ENCODE data around the gene MCC. TPM values are rescaled to one million over a fixed set of nuclear protein-coding genes. Genes with fewer than 3 reads are reported as not detected.
"Not testable (repeated sequence)": the region's sequence is repeated elsewhere in the genome, so short reads cannot be mapped to it uniquely, and the experiment has no call there.

Gene MCC
- total RNA-seq, 1 donor, result under 0.01 TPM

DNA sequence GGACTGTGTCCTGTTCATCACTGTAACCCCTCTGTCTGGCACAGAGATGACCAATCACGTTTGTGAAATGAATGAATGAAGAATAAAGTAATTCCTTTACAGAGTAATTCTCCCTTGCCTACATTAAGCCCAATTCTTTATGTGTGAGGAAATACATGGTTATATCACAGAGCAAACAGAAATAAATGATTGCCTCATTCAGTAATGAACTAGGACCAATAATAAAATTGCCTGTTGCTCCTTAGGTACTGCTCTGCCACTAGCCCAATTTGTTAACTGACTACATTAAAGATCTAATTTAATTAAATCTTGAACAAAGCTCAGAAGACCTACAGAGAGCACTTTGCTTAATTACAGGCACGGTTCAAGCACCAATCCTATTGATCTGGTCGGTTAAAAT, 389.9 kb downstream of the MCC start:
- no peak for DNase-seq (ENCODE audit: low read depth in 2 of 3, low spot score in 2 of 3)

DNA sequence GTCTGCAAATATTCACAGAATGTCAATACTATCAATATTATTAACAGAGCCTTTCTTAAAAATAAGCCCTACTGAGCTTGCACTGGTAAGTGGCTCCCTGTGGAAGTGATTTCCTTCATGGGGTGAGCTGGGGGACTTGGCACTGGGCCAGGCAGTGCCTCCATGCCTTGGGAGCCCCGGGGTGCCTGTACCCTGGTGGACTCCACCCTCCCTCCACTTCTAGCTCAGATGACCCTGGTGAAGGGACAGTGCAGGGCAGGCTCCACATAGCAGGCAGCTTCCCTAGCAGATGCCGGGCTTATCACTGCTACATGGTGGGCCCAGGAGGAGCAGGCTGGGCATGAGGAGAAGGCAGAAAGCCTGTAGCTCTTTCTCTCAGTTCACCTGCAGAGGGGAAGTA, 392.4 kb downstream of the MCC start:
- DNase-seq (ENCODE audit: low read depth in 2 of 3, low spot score in 2 of 3), result no peak

DNA sequence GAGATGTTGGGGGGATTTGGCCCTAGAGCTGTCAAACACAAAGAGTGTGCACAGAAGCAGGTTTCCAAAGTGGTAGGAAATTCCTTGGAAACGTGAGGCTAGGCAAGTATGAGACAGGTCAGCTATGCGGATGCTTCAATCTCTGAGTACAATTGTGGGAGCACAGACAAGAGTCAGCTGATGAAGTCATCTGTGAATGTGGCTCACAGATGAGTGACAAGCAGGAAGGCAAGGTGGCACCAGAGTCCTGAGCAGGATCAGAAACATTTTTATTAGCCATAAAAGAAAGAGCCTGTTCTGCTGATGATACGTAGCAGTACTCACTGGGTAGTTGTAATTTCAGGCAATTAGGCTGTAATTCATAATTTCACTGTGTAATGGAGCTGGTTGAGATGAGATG, 394.7 kb downstream of the MCC start:
- no peak for DNase-seq (ENCODE audit: low read depth in 2 of 3, low spot score in 2 of 3)

DNA sequence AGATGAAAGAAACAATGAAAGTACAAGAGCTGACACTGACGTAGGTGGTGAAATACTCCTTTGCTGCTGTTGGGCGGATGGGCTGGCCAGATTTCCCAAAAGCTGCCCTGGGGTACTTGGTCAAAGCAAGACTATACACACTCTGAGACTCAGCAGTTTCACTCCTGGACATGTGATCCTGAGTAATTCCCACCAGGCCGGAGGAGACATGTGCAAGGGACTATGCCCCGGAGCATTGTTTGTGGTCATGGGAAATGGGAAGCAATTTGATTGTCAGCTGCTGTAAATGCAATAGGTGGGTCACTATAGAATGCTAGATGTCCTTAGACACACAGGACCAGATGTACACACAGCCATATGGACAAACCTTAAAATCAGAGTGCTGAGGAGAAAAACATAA, 395.6 kb downstream of the MCC start:
- no peak for DNase-seq (ENCODE audit: low read depth in 2 of 3, low spot score in 2 of 3)

DNA sequence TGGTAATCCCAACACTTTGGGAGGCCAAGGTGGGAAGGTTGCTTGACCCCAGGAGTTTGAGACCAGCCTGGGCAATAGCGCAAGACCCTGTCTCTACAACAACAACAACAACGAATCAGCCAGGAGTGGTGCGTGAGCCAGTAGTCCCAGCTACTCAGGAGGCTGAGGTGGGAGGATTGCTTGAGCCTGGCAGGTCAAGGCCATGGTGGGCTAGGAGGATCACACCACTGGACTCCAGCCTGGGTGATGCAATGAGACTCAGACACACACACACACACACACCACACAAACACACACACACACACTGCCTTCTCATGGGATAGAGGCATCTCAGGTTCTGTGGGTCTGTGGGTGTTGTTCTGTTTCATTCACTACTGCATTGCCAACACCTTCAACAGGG, 396.6 kb downstream of the MCC start:
- DNase-seq (ENCODE audit: low read depth in 2 of 3, low spot score in 2 of 3), result no peak

DNA sequence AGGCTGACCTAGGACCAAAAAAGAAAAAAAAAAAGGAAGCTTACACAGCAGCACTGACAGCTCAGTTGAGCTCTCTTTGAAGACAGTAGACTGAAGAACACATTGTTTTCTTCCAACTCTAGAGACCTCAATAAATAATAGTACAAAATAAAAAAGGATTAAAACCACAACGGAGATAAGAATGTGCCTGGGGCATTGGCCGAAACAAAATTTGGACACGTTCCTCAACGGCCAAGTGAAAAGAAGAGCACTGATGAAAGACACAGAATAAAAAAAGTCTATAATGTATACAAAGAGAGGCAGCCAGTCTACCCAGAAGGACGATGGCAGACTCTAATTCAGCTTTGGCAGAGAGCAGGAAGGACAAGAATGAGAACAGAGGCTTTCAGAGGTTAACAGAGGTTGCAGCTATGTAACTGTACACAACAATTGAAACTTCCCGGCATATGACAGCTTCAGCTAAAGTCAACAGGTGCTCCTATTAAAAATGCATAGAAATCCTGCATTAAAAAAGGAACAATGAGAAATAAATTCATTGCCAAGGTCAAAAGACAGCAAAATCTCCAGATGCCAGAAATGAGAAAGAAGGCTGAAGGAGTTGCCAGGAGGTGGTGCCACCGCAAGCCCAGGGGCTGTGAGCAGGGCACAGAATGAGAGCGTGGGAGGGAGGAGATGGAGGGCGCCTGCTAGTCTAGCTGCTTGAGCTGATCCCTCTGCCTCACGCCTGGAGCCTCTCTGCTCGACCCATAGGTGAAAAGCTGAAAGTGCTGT, 397.7 kb downstream of the MCC start:
- DNase-seq (ENCODE audit: low read depth in 2 of 3, low spot score in 2 of 3), result no peak

DNA sequence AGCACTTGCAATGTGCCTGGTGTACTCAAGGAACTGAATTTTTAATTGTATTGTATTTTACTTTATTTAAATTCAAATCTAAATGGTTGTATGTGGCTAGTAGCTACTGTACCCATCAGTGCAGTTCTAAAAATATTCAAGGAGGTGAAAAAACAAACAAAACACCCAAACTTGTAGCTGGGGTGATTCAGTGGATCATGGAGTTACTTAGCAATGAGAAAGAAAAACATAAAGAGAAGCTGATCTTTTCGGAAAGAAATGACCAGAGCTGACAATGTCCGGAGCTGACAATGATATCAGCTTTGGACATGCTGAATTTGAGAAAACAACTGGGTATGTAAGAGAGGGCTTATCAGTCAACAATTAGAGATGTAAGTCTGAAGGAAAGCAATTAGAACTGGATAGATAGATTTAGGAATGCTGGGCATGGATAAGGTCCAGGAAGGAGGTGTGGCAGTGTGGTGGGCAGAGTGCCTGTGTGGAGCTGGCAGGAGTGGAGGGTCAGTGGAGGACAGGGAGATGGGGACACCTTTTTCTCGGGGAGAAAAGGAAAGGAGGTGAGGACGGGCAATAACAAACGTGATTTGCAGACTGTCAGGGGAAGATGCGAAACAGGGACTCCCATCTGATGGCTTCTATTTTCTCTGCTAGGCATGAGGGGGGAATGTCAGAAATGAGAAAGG, 398.5 kb downstream of the MCC start:
- no peak for DNase-seq (ENCODE audit: low read depth in 2 of 3, low spot score in 2 of 3)

DNA sequence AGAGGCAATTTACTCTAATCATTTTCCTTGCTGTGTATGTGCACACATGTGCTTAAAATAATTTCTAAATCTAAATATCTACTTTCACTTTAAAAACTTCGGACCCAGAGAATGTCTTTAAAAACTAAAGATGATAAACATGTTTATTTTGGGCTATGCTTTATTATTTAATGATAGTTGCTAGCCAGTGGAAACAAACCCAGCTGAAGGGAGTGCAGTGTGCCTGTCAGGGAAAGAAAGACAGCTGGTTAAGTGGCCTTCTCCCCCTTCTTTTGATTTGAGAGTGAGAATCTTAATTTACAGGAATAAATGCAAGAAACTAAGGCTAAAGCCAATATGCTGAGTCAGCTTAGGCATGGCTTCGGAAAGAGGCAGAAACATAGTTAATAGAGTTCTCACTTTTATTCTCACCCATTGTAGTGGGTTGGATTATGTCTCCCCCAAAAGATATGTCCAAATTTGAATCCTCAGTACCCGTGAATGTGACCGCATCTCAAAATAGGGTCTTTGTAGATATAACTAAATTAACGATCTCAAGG, 400.2 kb downstream of the MCC start:
- no peak for DNase-seq (ENCODE audit: low read depth in 2 of 3, low spot score in 2 of 3)

DNA sequence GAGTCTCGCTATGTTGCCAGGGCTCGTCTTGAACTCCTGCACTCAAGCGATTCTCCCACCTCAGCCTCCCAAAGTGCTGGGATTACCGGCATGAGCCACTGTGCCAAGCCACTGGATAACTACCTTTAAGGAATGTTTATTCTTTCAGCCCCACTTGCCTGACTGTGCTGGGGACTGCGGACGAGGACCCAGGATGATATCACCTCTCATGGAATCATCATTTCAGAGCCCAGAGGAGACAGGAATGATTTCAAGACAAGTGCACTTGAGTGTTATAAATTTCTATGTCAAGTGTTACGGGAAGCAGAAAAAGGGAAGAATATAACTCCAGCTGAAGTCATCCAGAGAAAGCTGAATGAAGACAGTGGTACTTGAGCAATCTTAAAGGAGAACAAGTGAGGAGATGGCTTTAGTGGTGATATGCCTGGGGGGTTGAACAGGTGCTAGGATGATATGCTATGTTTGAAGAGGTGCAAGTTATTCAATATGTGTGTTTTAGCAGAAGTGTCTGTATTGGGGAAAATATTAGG, 402.3 kb downstream of the MCC start:
- no peak for DNase-seq (ENCODE audit: low read depth in 2 of 3, low spot score in 2 of 3)

DNA sequence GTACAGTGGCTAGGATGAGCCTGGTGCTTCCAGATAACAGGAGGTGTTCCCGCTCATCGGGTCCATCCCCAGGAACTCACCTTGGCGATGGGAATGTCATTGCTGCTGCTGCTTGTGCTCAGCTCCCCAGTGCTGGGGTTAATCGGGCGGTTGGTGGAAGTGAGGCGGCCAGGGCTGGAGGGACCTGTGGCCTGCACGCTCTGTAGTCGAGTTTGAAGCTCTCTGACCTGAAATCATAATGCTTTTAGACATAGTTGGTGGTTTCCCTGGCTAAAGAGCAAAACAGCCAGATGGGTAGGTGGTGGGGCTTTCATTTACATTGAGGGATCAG, 403.2 kb downstream of the MCC start:
- no peak for DNase-seq (ENCODE audit: low read depth in 2 of 3, low spot score in 2 of 3)

DNA sequence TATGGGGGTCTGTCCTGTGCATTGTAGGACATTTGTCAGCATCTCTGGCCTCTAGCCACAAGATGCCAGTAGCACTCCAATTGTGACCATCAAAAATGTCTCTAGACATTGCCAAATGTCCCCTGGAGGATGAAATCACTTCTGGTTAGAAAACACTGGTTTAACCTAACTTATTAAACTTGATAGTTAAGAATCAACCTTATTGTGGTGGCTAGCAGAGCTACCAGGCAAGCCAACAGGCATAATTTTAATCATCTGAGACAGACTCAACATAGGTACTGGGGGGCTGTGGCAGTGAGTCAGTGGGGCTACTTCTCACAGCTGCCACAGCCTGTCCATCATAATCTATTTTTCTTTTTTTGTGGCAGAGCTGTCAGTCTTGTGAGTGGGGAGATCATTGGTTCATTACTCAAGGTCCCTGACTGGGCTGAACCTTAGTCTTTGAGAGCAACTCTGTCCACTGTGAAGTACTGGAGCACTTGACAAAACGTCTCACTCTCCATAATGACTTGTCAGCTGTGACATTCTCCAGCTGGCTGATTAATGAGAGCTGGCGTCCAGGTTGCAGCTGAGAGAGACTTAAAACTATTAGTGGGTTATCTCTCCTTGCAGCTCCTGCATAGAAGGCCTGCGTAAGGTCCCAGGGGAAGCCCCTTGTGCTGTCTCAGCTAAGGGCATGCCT, 403.7 kb downstream of the MCC start:
- DNase-seq (ENCODE audit: low read depth in 2 of 3, low spot score in 2 of 3), result no peak

DNA sequence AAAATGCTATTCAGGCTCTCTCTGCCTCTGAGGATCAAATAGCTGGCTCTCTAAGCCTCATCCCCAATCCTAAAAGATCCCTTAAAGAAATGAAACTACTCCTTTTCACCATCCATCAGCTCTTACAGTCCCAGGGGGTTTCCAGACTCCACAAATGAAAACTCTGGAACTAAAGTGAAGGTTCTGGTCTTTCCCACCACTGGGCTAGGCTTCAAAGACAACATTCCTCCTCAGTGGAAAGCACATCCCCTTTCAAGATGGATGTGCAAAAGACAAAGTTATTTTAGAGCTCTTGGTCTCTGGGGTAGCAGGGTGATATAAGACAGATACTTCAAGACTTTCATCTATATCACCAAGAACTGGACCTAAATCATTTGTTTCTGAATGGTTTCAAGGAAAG, 404.8 kb downstream of the MCC start:
- DNase-seq (ENCODE audit: low read depth in 2 of 3, low spot score in 2 of 3), result no peak

DNA sequence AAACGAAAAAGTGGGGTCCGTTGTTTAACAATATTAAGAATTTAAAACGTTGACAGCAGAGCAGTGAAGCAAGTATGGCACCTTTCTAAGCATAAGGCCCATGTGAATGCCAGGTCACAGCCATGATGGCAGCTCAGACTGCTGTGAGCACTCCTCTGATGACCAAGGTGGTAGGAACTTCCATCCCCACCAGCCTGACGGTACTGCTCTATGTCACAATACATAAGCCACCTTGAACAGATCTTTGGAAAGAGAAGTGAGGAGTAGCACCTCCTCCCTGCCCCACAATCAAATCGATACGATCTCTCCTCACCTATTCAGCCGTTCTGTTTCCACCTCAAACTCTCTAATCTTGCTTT, 405.7 kb downstream of the MCC start:
- no peak for DNase-seq (ENCODE audit: low read depth in 2 of 3, low spot score in 2 of 3)

DNA sequence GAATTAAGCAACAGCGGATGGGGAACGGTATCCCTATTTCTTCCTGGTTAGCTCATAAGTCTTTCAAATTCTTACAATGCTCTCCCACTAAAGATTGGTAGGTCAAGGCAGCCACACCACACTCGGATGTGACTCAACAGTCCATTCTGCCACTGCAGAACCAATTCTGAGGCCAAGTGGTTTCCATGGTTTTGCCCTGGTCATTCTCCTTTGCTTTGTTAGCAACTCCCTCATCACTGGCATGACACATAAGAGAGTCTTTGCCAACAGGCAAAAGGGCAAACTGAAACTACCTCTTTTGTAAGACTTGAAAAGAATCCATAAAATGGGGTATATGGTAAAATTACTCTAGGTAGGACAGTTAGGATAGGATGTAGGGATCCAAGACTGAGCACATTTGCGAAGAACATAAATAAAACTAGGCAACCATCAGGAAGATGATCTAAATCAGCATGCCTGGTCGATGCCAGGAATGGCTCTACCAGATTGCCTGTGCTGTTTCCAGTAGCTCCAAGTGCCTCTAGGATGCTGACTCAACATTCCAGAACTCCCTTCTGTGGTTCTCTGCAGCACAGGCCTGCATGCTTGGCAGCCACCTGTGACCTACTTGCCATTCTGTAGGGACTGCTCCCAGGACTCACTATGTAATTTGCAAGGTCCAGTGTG, 406.2 kb downstream of the MCC start:
- DNase-seq (ENCODE audit: low read depth in 2 of 3, low spot score in 2 of 3), result no peak

DNA sequence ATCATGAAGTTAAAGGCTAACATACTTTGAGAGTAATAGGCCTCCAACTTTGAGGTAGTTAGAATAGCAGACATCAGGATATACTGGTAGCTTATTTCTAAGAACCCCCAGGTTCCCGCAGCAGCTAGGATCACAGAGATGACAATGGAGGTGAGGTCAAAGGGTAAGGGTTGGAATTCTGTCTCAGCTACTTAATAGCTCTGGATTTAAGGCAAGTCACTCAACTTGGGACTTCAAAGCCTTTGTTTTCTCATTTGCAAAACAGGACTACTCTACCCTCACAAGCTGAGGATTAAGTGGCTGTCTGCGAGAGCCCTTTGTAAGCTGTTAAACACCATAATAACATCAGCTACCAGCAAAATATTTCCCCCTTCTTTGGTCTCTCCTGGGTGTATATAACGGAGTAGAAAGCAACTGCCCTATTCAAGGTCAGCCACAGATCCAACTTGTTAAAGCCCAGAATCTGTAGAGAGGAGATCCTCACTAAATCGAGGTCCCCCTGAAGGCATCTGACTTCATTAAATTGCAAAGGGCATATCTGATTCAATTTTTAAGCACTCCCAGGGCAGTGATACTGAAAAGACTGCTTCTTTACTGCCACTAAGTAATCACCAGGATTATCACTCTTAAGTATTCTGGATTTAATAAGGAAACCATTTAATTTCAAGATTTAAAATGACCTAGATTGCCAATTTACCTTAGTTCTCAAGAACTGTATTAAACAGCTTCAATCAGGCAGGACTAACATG, 407.0 kb downstream of the MCC start:
- no peak for DNase-seq (ENCODE audit: low read depth in 2 of 3, low spot score in 2 of 3)

DNA sequence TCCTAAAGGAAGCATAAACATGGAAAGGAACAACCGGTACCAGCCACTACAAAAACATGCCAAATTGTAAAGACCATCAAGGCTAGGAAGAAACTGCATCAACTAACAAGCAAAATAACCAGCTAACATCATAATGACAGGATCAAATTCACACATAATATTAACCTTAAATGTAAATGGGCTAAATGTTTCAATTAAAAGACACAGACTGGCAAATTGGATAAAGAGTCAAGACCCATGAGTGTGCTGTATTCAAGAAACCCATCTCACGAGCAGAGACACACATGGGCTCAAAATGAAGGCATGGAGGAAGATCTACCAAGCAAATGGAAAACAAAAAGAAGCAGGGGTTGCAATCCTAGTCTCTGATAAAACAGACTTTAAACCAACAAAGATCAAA, 411.6 kb downstream of the MCC start:
- not testable (repeated sequence) for DNase-seq (ENCODE audit: low read depth in 2 of 3, low spot score in 2 of 3)

DNA sequence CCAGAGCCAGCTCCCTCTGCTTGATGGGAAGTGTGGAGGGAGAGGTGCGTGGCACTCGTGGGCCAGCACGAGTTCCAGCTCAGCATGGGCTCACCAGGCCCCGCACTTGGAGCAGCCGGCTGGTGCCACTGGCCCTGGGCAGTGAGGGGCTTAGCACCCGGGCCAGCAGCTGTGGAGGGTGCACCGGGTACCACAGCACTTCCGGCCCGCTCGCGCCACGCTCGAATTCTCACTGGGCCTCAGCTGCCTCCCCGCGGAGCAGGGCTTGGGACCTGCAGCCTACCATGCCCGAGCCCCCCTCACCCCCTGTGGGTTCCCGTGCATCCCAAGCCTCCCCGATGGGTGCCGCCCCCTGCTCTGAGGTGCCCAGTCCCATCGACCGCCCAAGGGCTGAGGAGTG, 413.2 kb downstream of the MCC start:
- DNase-seq (ENCODE audit: low read depth in 2 of 3, low spot score in 2 of 3), result no peak

DNA sequence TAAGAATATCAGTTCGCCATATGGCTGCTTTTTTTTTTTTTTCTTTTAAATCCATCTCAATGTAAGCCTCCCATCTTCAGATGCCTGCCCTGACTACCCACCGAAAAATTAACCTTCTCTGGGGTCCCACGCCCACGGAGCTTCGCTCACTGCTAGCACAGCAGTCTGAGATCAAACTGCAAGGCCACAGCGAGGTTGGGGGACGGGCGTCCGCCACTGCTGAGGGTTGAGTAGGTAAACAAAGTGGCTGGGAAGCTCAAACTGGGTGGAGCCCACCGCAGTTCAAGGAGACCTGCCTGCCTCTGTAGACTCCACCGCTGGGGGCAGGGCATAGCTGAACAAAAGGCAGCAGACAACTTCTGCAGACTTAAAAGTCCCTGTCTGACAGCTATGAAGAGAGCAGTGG, 414.6 kb downstream of the MCC start:
- DNase-seq (ENCODE audit: low read depth in 2 of 3, low spot score in 2 of 3), result not testable (repeated sequence)

DNA sequence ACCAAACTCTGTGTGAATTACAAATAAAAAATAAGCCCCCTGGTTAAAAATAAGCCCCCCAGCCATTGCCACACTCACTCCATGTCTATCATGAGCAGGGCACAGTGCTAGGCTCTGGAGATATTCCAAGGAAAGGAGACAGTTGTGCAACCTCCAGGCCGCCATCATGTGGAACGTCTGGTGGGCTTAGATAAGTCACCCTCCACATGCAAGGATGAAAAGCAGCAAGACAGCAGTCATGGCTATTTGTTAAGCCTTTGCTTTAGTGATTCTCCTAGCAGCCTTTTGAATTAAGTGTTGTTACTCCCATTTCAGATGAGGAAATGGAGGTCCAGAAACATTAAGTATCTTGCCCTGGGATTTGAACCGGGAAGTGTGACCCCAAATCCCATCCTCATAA, 416.9 kb downstream of the MCC start:
- DNase-seq (ENCODE audit: low read depth in 2 of 3, low spot score in 2 of 3), result no peak

DNA sequence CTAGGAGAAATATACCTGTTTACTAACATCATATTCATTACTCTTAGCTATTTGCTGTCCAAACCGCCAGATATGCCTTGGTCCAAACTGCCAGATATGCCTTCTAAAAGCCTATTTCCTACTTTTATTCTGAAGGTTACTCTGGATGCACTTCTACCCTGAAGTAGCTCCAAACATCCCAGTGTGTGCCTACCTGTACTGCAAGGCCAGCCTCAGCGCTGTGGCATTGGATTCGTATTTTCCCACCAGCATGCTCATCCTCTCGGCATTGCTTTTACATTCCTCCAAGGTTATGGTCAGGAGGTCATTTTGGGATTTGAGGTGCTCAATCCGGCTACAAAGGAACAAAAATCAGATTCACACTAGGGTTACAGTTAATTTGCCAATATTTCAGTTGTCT, 417.4 kb downstream of the MCC start:
- DNase-seq (ENCODE audit: low read depth in 2 of 3, low spot score in 2 of 3), result no peak

All from hematopoietic multipotent progenitor cell (in vitro differentiated cells).